Measurements from ENCODE around the gene OTUB1. TPM values are rescaled to one million over a fixed set of nuclear protein-coding genes. Genes with fewer than 3 reads are reported as not detected.

OTUB1 gene
- total and polyA plus RNA-seq, 2 donors (not counting 1 experiment from before 2014, with no cell fraction given), result 78.2 to 119 TPM

DNA sequence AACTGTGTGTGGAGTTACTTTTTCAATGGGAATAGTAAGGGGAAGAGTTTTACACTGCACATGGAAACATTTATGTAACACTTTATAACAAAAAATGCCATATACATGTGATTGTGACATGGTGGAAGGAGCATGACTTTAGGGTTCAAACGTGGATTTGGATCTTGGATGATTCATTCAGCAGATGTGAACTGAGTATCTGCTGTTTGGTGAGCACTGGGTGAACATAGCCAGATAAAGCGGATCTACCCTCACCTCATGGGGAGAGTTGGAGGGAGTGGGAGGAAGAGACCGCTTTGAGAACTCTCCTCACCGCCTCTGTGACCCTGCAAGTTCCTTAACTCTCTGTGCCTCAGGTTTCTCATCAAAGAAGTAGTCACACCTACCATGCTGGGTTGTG lies 44.3 kb upstream of the OTUB1 start:
- ATAC-seq (ENCODE audit: low read depth), result no peak
- Mint-ChIP-seq H3K4me3 (no peak overlapping the region), H3K4me1 (peaks cover 36% of the 10 kb centered on the region), H3K27ac (peak overlapping the region; percentile 37), H3K9me3 (ENCODE audit: insufficient read depth) (no peaks in the 10 kb centered on the region), H3K27me3 (no peaks in the 10 kb centered on the region)
- ChIA-PET POLR2A (interaction anchor here (0.6 kb wide), 1 partner anchor 9 kb away, joined by 3 read pairs; no protein-coding TSS in a partner anchor), CTCF (interaction anchor here (0.7 to 11.7 kb wide), 4 partner anchors 10 to 361 kb away, joined by 3 to 254 read pairs (median 4); partner anchors contain the start of genes MARK2 and ZFTA)
- Histone ChIP-seq H4K20me1 (ENCODE audit: control insufficient read depth, insufficient read depth, low read length, poor library complexity, severe bottlenecking) (peaks cover 25% of the 10 kb centered on the region), H3K4me2 (replicated peaks; ENCODE audit: low read depth, low read length, poor library complexity, severe bottlenecking) (no peak overlapping the region), H3K27ac (ENCODE audit: low read length in 2 of 2) (peak overlapping the region in 1 of 2 donors; percentile 81), H3K79me2 (ENCODE audit: control insufficient read depth, insufficient read depth, low read length) (peaks cover 64% of the 10 kb centered on the region), H2AFZ (ENCODE audit: insufficient read depth, low read depth, low read length, poor library complexity, severe bottlenecking) (no peak overlapping the region), H3K4me3 (ENCODE audit: control extremely low read depth in 1 of 5, extremely low read depth in 1 of 5, insufficient read depth in 1 of 5, low read depth in 2 of 5, low read length in 4 of 5) (no peak overlapping the region), H3K9ac (ENCODE audit: low read length) (no peak overlapping the region), H3K36me3 (replicated peaks in 1 of 2; ENCODE audit: control extremely low read depth in 1 of 2, control insufficient read depth in 1 of 2, extremely low read depth in 1 of 2, insufficient read depth in 2 of 2, low read length in 1 of 2) (peaks cover 3 to 11% of the 10 kb centered on the region in 2 experiments), H3K9me3 (ENCODE audit: control extremely low read depth in 1 of 3, control insufficient read depth in 2 of 3, insufficient read depth in 1 of 3, low read length in 2 of 3) (no peaks in the 10 kb centered on the region), H3K27me3 (replicated peaks in 1 of 4; ENCODE audit: control extremely low read depth in 1 of 4, control insufficient read depth in 3 of 4, insufficient read depth in 4 of 4, low read length in 3 of 4) (no peaks in the 10 kb centered on the region), H3K4me1 (ENCODE audit: control insufficient read depth in 2 of 2, insufficient read depth in 2 of 2, low read length in 2 of 2) (peaks cover 27 to 35% of the 10 kb centered on the region in 2 donors)
- intact Hi-C loops (cut with micrococcal nuclease), result no loop called here
- no CpG with 5 or more reads among the region's 4 CpGs for WGBS (ENCODE audit: insufficient coverage)
- TF ChIP-seq, protein P1, sequence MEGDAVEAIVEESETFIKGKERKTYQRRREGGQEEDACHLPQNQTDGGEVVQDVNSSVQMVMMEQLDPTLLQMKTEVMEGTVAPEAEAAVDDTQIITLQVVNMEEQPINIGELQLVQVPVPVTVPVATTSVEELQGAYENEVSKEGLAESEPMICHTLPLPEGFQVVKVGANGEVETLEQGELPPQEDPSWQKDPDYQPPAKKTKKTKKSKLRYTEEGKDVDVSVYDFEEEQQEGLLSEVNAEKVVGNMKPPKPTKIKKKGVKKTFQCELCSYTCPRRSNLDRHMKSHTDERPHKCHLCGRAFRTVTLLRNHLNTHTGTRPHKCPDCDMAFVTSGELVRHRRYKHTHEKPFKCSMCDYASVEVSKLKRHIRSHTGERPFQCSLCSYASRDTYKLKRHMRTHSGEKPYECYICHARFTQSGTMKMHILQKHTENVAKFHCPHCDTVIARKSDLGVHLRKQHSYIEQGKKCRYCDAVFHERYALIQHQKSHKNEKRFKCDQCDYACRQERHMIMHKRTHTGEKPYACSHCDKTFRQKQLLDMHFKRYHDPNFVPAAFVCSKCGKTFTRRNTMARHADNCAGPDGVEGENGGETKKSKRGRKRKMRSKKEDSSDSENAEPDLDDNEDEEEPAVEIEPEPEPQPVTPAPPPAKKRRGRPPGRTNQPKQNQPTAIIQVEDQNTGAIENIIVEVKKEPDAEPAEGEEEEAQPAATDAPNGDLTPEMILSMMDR (IDR thresholded peaks at IDR 0.05), result no peak
- TF ChIP-seq EZH2 (IDR thresholded peaks at IDR 0.05; ENCODE audit: borderline replicate concordance, insufficient read depth, low read depth, low read length, poor library complexity, severe bottlenecking), result no peak
- DNase-seq, result no peak

DNA sequence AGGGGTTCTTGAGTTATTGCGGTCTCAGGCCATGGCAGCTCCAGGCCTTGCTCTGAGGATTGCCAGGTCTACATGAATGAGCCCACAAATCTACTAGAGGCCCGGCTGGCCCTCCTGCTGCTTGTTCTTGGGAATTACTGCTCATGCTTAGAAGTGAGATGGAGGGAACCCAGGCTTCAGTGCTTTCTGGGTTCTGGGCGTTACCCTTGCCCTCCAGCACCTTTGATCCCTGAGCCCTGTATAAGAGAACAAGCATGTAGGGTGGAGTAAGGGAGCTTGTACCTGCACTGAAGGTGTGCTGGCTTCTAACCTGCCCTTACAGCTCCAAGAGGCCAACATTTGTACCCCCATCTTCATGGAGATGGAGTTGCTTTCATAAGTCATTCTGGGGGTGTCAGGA lies 43.4 kb upstream of the OTUB1 start:
- H2AFZ ChIP-seq (ENCODE audit: insufficient read depth, low read depth, low read length, poor library complexity, severe bottlenecking), result no peak overlapping the region
- intact Hi-C loops (cut with micrococcal nuclease), result no loop called here
- peaks cover 36% of the 10 kb centered on the region for H3K4me1 Mint-ChIP-seq
- WGBS (ENCODE audit: insufficient coverage), result 94% methylated on average over 3 of the region's 3 CpGs
- no peak overlapping the region for H3K4me3 ChIP-seq (ENCODE audit: control extremely low read depth in 1 of 5, extremely low read depth in 1 of 5, insufficient read depth in 1 of 5, low read depth in 2 of 5, low read length in 4 of 5)
- no peak overlapping the region for H3K27ac Mint-ChIP-seq
- no peak for TF ChIP-seq EZH2 (IDR thresholded peaks at IDR 0.05; ENCODE audit: borderline replicate concordance, insufficient read depth, low read depth, low read length, poor library complexity, severe bottlenecking)
- TF ChIP-seq, protein P1 (IDR thresholded peaks at IDR 0.05), result no peak
- CTCF ChIA-PET, result interaction anchor here (0.6 to 11.7 kb wide), 5 partner anchors 10 to 360 kb away, joined by 3 to 254 read pairs (median 3); partner anchors contain the start of genes MARK2 and ZFTA
- DNase-seq (no peak), ATAC-seq (ENCODE audit: low read depth) (no peak)
- no peaks in the 10 kb centered on the region for H3K27me3 ChIP-seq (replicated peaks in 1 of 4; ENCODE audit: control extremely low read depth in 1 of 4, control insufficient read depth in 3 of 4, insufficient read depth in 4 of 4, low read length in 3 of 4)
- H3K4me3 Mint-ChIP-seq, result no peak overlapping the region
- POLR2A ChIA-PET, result no interaction called here
- no peak overlapping the region for H3K27ac ChIP-seq (ENCODE audit: low read length in 2 of 2)
- no peak overlapping the region for H3K9ac ChIP-seq (ENCODE audit: low read length)
- peaks cover 25% of the 10 kb centered on the region for H4K20me1 ChIP-seq (ENCODE audit: control insufficient read depth, insufficient read depth, low read length, poor library complexity, severe bottlenecking)
- no peaks in the 10 kb centered on the region for H3K9me3 Mint-ChIP-seq (ENCODE audit: insufficient read depth)
- H3K4me2 ChIP-seq (replicated peaks; ENCODE audit: low read depth, low read length, poor library complexity, severe bottlenecking), result no peak overlapping the region
- H3K9me3 ChIP-seq (ENCODE audit: control extremely low read depth in 1 of 3, control insufficient read depth in 2 of 3, insufficient read depth in 1 of 3, low read length in 2 of 3), result no peaks in the 10 kb centered on the region
- no peaks in the 10 kb centered on the region for H3K27me3 Mint-ChIP-seq
- peaks cover 3 to 11% of the 10 kb centered on the region in 2 experiments for H3K36me3 ChIP-seq (replicated peaks in 1 of 2; ENCODE audit: control extremely low read depth in 1 of 2, control insufficient read depth in 1 of 2, extremely low read depth in 1 of 2, insufficient read depth in 2 of 2, low read length in 1 of 2)
- H3K4me1 ChIP-seq (ENCODE audit: control insufficient read depth in 2 of 2, insufficient read depth in 2 of 2, low read length in 2 of 2), result peaks cover 27 to 34% of the 10 kb centered on the region in 2 donors
- peaks cover 65% of the 10 kb centered on the region for H3K79me2 ChIP-seq (ENCODE audit: control insufficient read depth, insufficient read depth, low read length)
